GM12878 (cell line): ENCODE data around the gene DENND1A. TPM values are rescaled to one million over a fixed set of nuclear protein-coding genes. Genes with fewer than 3 reads are reported as not detected.

ENCODE experiments used
- BHLHE40 ChIP-seq, 2 experiments: fragments of 450-650 bp in 1 of 2; IDR thresholded peaks; 2 replicates each; pipeline ENCODE4 v1.6.1; 2011 to 2017; ENCODE audit warnings: low read depth in 2 of 2, borderline replicate concordance in 1 of 2, improper control_type of control experiment in 1 of 2, low read length in 1 of 2, mild to moderate bottlenecking in 1 of 2
- ELK1 ChIP-seq: IDR thresholded peaks from 2 replicates; pipeline ENCODE4 v1.6.1; 2012; ENCODE audit warnings: low read depth, low read length, improper control_type of control experiment
- EP300 ChIP-seq, 2 experiments: fragments of 150-350 bp in 1 of 2; IDR thresholded peaks; 2 replicates each; pipeline ENCODE4 v1.6.1; 2011 to 2012; ENCODE audit warnings: low read depth in 2 of 2, low read length in 2 of 2, borderline replicate concordance in 1 of 2, improper control_type of control experiment in 1 of 2, inconsistent platforms in 1 of 2; ENCODE audit not compliant: control insufficient read depth in 1 of 2
- IKZF1 ChIP-seq: fragments of 450-650 bp; conservative IDR thresholded peaks from 2 replicates; pipeline ENCODE4 v1.6.1; 2017; ENCODE audit warnings: antibody characterized with exemption, mild to moderate bottlenecking
- JUNB ChIP-seq: IDR thresholded peaks from 2 replicates; pipeline ENCODE4 v1.6.1; 2016; ENCODE audit warnings: antibody characterized with exemption, mild to moderate bottlenecking
- LARP7 ChIP-seq: fragments of 450-650 bp; IDR thresholded peaks from 2 replicates; pipeline ENCODE4 v1.6.1; 2017; ENCODE audit warnings: mild to moderate bottlenecking
- MLLT1 ChIP-seq: fragments of 450-650 bp; IDR thresholded peaks from 2 replicates; pipeline ENCODE4 v1.6.1; 2016; ENCODE audit warnings: mild to moderate bottlenecking
- MTA2 ChIP-seq: fragments of 450-650 bp; IDR thresholded peaks from 2 replicates; pipeline ENCODE4 v1.6.1; 2016; ENCODE audit warnings: low read depth, mild to moderate bottlenecking, moderate library complexity
- POLR2A ChIP-seq: IDR thresholded peaks from 2 replicates; pipeline ENCODE4 v1.6.1; 2011; ENCODE audit warnings: low read depth, mild to moderate bottlenecking, low read length
- RUNX3 ChIP-seq: IDR thresholded peaks from 2 replicates; pipeline ENCODE4 v1.6.1; 2012; ENCODE audit warnings: low read length, inconsistent platforms
- SUPT20H ChIP-seq: IDR thresholded peaks from 2 replicates; pipeline ENCODE4 v1.6.1; 2011; ENCODE audit warnings: low read depth, mild to moderate bottlenecking, low read length, moderate library complexity, borderline replicate concordance; ENCODE audit not compliant: control insufficient read depth
- ZBED1 ChIP-seq: IDR thresholded peaks from 2 replicates; pipeline ENCODE4 v1.6.1; 2016; ENCODE audit warnings: borderline replicate concordance
- ZBTB11 ChIP-seq: fragments of 450-650 bp; formaldehyde crosslinking; IDR thresholded peaks from 2 replicates; pipeline ENCODE4 v1.5.0; 2022; ENCODE audit warnings: mild to moderate bottlenecking, missing genetic modification characterization
- ZNF592 ChIP-seq: fragments of 450-650 bp; IDR thresholded peaks from 2 replicates; pipeline ENCODE4 v1.6.1; 2017; ENCODE audit warnings: mild to moderate bottlenecking, moderate library complexity
- ZNF687 ChIP-seq: fragments of 450-650 bp; IDR thresholded peaks from 2 replicates; pipeline ENCODE4 v1.6.1; 2017; ENCODE audit warnings: mild to moderate bottlenecking, moderate library complexity
- polyA plus RNA-seq, 11 experiments: library from polyadenylated mRNA; depleted of rRNA in 4 of 11; unstranded in 6 of 11; stranded (reverse) in 5 of 11; fragments of >200 nt; fragmentation: Nextera tagmentation in 4 of 11; fragmentation: Illumina TruSeq in 1 of 11; extraction: Ambion mirVana in 4 of 11; extraction: Trizol in 1 of 11; gene quantifications; 1 replicate in 1 of 11; 2 replicates in 10 of 11; pipeline versions ENCODE4 v1.2.1 to v1.2.3, GENCODE V29; 2011 to 2016; ENCODE audit warnings: inconsistent platforms in 2 of 11, missing spikeins in 2 of 11, low read depth in 1 of 11
- total RNA-seq, 4 experiments: library from RNA; depleted of rRNA in 3 of 4; stranded (reverse); fragments of >200 nt in 3 of 4; fragmentation: Illumina TruSeq in 1 of 4; extraction: Trizol in 1 of 4; gene quantifications; 2 replicates each; pipeline versions ENCODE4 v1.2.1 to v1.2.3, GENCODE V29; 2013 to 2021

The DENND1A gene
- total and polyA plus RNA-seq, 10 of the 15 experiments (the other 5 are each of a cell fraction or from before 2014, with no cell fraction given) = 14.1 to 48.6 (median 35.2) TPM

- TF ChIP-seq ELK1 (no peak), LARP7 (no peak), ZBTB11 (no peak), MTA2 (peak; percentile 32; the same call in 1 of the 2 replicates), JUNB (no peak), ZNF687 (no peak), ZBED1 (no peak), MLLT1 (peak; percentile 23; the same call in 1 of the 2 replicates), RUNX3 (peak; percentile 91), SUPT20H (no peak), POLR2A (no peak), EP300 (IDR thresholded peaks at IDR 0.05; ENCODE audit: borderline replicate concordance in 1 of 2, control insufficient read depth in 1 of 2, low read depth in 2 of 2, low read length in 2 of 2) (no peak), ZNF592 (no peak), IKZF1 (peak; percentile 53), BHLHE40 (IDR thresholded peaks at IDR 0.05; ENCODE audit: borderline replicate concordance in 1 of 2, low read depth in 2 of 2, low read length in 1 of 2) (peak in 1 of 2 experiments; percentile 45; a peak in 1 of 4 replicates)
These were observed 367.0 kb downstream of the DENND1A start (continued) for GRCh38 chr9:123562844-123563346.
